Measurements from ENCODE around the gene SLK.

SLK gene

GRCh38 chr10:103930881-103931280 is 36.1 kb upstream of the SLK start:
- H3K4me3 ChIP-seq (ENCODE audit: low read length), result no peak overlapping the region
- no peak for TF ChIP-seq CTCF (conservative IDR thresholded peaks at IDR 0.05; ENCODE audit: low read depth, low read length)
- no peak for DNase-seq (ENCODE audit: low read depth)

- TF ChIP-seq CTCF (conservative IDR thresholded peaks at IDR 0.05; ENCODE audit: low read depth, low read length), result no peak
- no peak overlapping the region for H3K4me3 ChIP-seq (ENCODE audit: low read length)
- no peak for DNase-seq (ENCODE audit: low read depth)
These were observed 35.3 kb upstream of the SLK start for GRCh38 chr10:103931603-103932002.

GRCh38 chr10:103932271-103932670 is 34.7 kb upstream of the SLK start:
- DNase-seq (ENCODE audit: low read depth), result no peak
- H3K4me3 ChIP-seq (ENCODE audit: low read length), result no peak overlapping the region
- no peak for TF ChIP-seq CTCF (conservative IDR thresholded peaks at IDR 0.05; ENCODE audit: low read depth, low read length)

- TF ChIP-seq CTCF (conservative IDR thresholded peaks at IDR 0.05; ENCODE audit: low read depth, low read length), result no peak
- no peak for DNase-seq (ENCODE audit: low read depth)
- no peak overlapping the region for H3K4me3 ChIP-seq (ENCODE audit: low read length)
These were observed 34.0 kb upstream of the SLK start for GRCh38 chr10:103932971-103933370.

- DNase-seq (ENCODE audit: low read depth), result no peak
- no peak for TF ChIP-seq CTCF (conservative IDR thresholded peaks at IDR 0.05; ENCODE audit: low read depth, low read length)
- no peak overlapping the region for H3K4me3 ChIP-seq (ENCODE audit: low read length)
These were observed 33.3 kb upstream of the SLK start for GRCh38 chr10:103933557-103934121.

- H3K4me3 ChIP-seq (ENCODE audit: low read length), result no peak overlapping the region
- TF ChIP-seq CTCF (conservative IDR thresholded peaks at IDR 0.05; ENCODE audit: low read depth, low read length), result no peak
- no peak for DNase-seq (ENCODE audit: low read depth)
These were observed 32.6 kb upstream of the SLK start for GRCh38 chr10:103934308-103934707.

- no peak overlapping the region for H3K4me3 ChIP-seq (ENCODE audit: low read length)
- no peak for TF ChIP-seq CTCF (conservative IDR thresholded peaks at IDR 0.05; ENCODE audit: low read depth, low read length)
- no peak for DNase-seq (ENCODE audit: low read depth)
These were observed 30.9 kb upstream of the SLK start for GRCh38 chr10:103936022-103936421.
